ENCODE measurements around the gene LGI2. TPM values are rescaled to one million over a fixed set of nuclear protein-coding genes. Genes with fewer than 3 reads are reported as not detected.

LGI2 gene
- total and polyA plus RNA-seq, 7 donors, result 0.23 to 6.7 (median 1.8) TPM; not detected in 1

GRCh38 chr4:24949970-24950369, 80.8 kb downstream of the LGI2 start:
- Histone ChIP-seq H3K4me1 (no peaks in the 10 kb centered on the region), H3K36me3 (no peaks in the 10 kb centered on the region), H3K9me3 (no peaks in the 10 kb centered on the region), H3K4me3 (no peak overlapping the region), H3K27ac (no peak overlapping the region), H3K27me3 (no peaks in the 10 kb centered on the region)
- TF ChIP-seq POLR2A (IDR thresholded peaks at IDR 0.05) (no peak), CTCF (IDR thresholded peaks at IDR 0.05) (no peak), EP300 (IDR thresholded peaks at IDR 0.05) (no peak), POLR2AphosphoS5 (IDR thresholded peaks at IDR 0.05) (no peak)
- DNase-seq, result no peak
- intact Hi-C loops (cut with DNase I), result no loop called here

Other genes starting within 250 kb of the LGI2 start
- 100 to 1,000 TPM in 2 of 4 donors, 10 to 100 TPM in 2; 45.3 to 164 (median 95.4) TPM for gene SOD3, start 235.4 kb downstream of the LGI2 start, total RNA-seq
- 10 to 100 TPM in 1 of 3 donors, 1 to 10 TPM in 2; 3.2 to 28.9 (median 9.6) TPM for gene SOD3, start 235.4 kb downstream of the LGI2 start, polyA plus RNA-seq
- gene CCDC149, start 117.9 kb downstream of the LGI2 start, total RNA-seq, result 10 to 100 TPM; 11.8 to 21.3 (median 16.5) TPM
- gene CCDC149, start 117.9 kb downstream of the LGI2 start, polyA plus RNA-seq, result 10 to 100 TPM in 1 of 3 donors, 1 to 10 TPM in 2; 5.8 to 10.2 (median 6.6) TPM
- gene SEPSECS, start 129.5 kb upstream of the LGI2 start, total RNA-seq, result 10 to 100 TPM in 1 of 4 donors, 1 to 10 TPM in 3; 7.9 to 10.0 (median 8.6) TPM
- gene SEPSECS, start 129.5 kb upstream of the LGI2 start, polyA plus RNA-seq, result 10 to 100 TPM in 1 of 3 donors, 1 to 10 TPM in 2; 4.5 to 11.1 (median 5.4) TPM
- 10 to 100 TPM in 2 of 4 donors, 1 to 10 TPM in 2; 9.3 to 12.2 (median 10.3) TPM for gene PI4K2B, start 203.1 kb upstream of the LGI2 start, total RNA-seq
- gene PI4K2B, start 203.1 kb upstream of the LGI2 start, polyA plus RNA-seq, result 10 to 100 TPM; 15.6 to 28.2 (median 22.8) TPM